IPS-18c (cell line): ENCODE results near the gene TIMM17B.
"Not testable (repeated sequence)": the region's sequence is repeated elsewhere in the genome, so short reads cannot be mapped to it uniquely, and the experiment has no call there.

Experiments
- H3K4me3 ChIP-seq: 2 replicates; pipeline ENCODE4 v1.7.0; 2013; ENCODE audit warnings: low read depth, mild to moderate bottlenecking, low read length, moderate library complexity; ENCODE audit not compliant: insufficient read depth
- H3K9me3 ChIP-seq: one replicate; pipeline ENCODE4 v1.6.1; 2013; ENCODE audit warnings: mild to moderate bottlenecking, low read length, moderate library complexity; ENCODE audit not compliant: control insufficient read depth, insufficient read depth

Gene TIMM17B

GRCh38 chrX:48864210-48864609 is 33.4 kb downstream of the TIMM17B start:
- Histone ChIP-seq H3K9me3 (peaks cover 5% of the 10 kb centered on the region), H3K4me3 (no peak overlapping the region)

- no peak overlapping the region for H3K4me3 ChIP-seq
- peaks cover 4% of the 10 kb centered on the region for H3K9me3 ChIP-seq
Observed at GRCh38 chrX:48854898-48855297, 42.7 kb downstream of the TIMM17B start.

- not testable (repeated sequence) for H3K4me3 ChIP-seq, H3K9me3 ChIP-seq
Observed at GRCh38 chrX:48854121-48854804, 43.3 kb downstream of the TIMM17B start.

- not testable (repeated sequence) for H3K4me3 ChIP-seq, H3K9me3 ChIP-seq
Observed at GRCh38 chrX:48853494-48853893, 44.1 kb downstream of the TIMM17B start.

DNA sequence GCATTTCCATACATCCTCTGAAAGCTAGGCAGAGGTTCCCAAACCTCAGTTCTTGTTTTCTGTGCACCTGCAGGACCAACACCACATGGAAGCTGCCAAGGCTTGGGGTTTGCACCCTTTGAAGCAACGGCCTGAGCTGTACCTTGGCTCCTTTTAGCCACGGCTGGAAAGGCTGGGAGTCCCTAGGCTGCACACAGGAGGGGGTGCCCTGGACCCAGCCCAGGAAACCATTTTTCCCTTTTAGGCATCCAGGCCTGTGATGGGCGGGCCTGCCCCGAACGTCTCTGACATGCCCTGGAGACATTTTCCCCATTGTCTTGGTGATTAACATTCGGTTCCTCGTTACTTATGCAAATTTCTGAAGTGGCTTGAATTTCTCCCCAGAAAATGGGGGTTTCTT is 44.7 kb downstream of the TIMM17B start:
- Histone ChIP-seq H3K9me3 (peaks cover 3% of the 10 kb centered on the region), H3K4me3 (no peak overlapping the region)

DNA sequence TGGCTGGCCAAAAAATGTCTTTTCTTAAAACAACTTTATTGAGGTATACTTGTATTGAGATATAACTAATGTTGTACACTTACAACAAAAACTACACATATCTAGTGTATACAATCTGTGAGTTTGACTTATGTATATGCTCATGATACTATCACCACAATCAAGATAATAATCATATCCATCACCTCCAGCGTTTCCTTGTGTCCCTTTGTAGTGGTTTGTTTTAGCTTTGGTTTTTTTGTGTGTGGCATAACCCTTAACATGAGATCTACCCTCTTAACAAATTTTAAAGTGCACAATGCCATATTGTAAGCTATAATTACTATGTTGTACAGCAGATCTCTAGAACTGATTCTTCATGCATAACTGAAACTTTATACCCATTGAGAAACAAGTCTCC is 48.7 kb downstream of the TIMM17B start:
- Histone ChIP-seq H3K9me3 (peaks cover 6% of the 10 kb centered on the region), H3K4me3 (no peak overlapping the region)
